ENCODE results near the gene UNC50.

The UNC50 gene

GRCh38 chr2:98663511-98664090 lies 55.2 kb downstream of the UNC50 start:
- no peak overlapping the region for H3K4me3 ChIP-seq (ENCODE audit: low read length)
- TF ChIP-seq CTCF (IDR thresholded peaks at IDR 0.05; ENCODE audit: low read length): no peak
- no peak for TF ChIP-seq EZH2 (optimal IDR thresholded peaks at IDR 0.05; ENCODE audit: low read depth, low read length)
- no peak for TF ChIP-seq EZH2phosphoT487 (IDR thresholded peaks at IDR 0.05; ENCODE audit: low read length)
- DNase-seq: no peak
- H3K9ac ChIP-seq (ENCODE audit: low read length): no peak overlapping the region
- H3K36me3 ChIP-seq (replicated peaks; ENCODE audit: insufficient read depth, low read length): no peaks in the 10 kb centered on the region
- no peaks in the 10 kb centered on the region for H3K9me2 ChIP-seq (replicated peaks; ENCODE audit: insufficient read depth, low read length)
- H3K9me3 ChIP-seq (replicated peaks; ENCODE audit: insufficient read depth, low read length): no peaks in the 10 kb centered on the region
- no peak overlapping the region for H3K4me2 ChIP-seq (ENCODE audit: low read depth, low read length)
- H3K79me2 ChIP-seq (ENCODE audit: low read length): no peaks in the 10 kb centered on the region
- no peak overlapping the region for H3K27ac ChIP-seq (ENCODE audit: low read length)
- no peaks in the 10 kb centered on the region for H3K27me3 ChIP-seq (replicated peaks; ENCODE audit: insufficient read depth, low read length)
- no peak overlapping the region for H2AFZ ChIP-seq (ENCODE audit: low read length)
- H3F3A ChIP-seq (ENCODE audit: insufficient read depth, low read length): no peaks in the 10 kb centered on the region
- H4K20me1 ChIP-seq (ENCODE audit: insufficient read depth, low read length): no peaks in the 10 kb centered on the region
- H3K4me1 ChIP-seq (ENCODE audit: low read length): no peaks in the 10 kb centered on the region

- H3K79me2 ChIP-seq (ENCODE audit: low read length): no peaks in the 10 kb centered on the region
- no peak for DNase-seq
These were observed 55.9 kb downstream of the UNC50 start for GRCh38 chr2:98664323-98664722.

GRCh38 chr2:98665677-98666076 lies 57.3 kb downstream of the UNC50 start:
- TF ChIP-seq EZH2 (optimal IDR thresholded peaks at IDR 0.05; ENCODE audit: low read depth, low read length) (no peak), EZH2phosphoT487 (IDR thresholded peaks at IDR 0.05; ENCODE audit: low read length) (no peak), CTCF (IDR thresholded peaks at IDR 0.05; ENCODE audit: low read length) (no peak)
- H3K4me1 ChIP-seq (ENCODE audit: low read length): no peaks in the 10 kb centered on the region
- H3K27me3 ChIP-seq (replicated peaks; ENCODE audit: insufficient read depth, low read length): no peaks in the 10 kb centered on the region
- no peaks in the 10 kb centered on the region for H3F3A ChIP-seq (ENCODE audit: insufficient read depth, low read length)
- H3K9me2 ChIP-seq (replicated peaks; ENCODE audit: insufficient read depth, low read length): no peaks in the 10 kb centered on the region
- no peak overlapping the region for H2AFZ ChIP-seq (ENCODE audit: low read length)
- H4K20me1 ChIP-seq (ENCODE audit: insufficient read depth, low read length): no peaks in the 10 kb centered on the region
- H3K9ac ChIP-seq (ENCODE audit: low read length): no peak overlapping the region
- H3K4me3 ChIP-seq (ENCODE audit: low read length): no peak overlapping the region
- no peaks in the 10 kb centered on the region for H3K9me3 ChIP-seq (replicated peaks; ENCODE audit: insufficient read depth, low read length)
- no peaks in the 10 kb centered on the region for H3K79me2 ChIP-seq (ENCODE audit: low read length)
- no peak for DNase-seq
- H3K36me3 ChIP-seq (replicated peaks; ENCODE audit: insufficient read depth, low read length): no peaks in the 10 kb centered on the region
- H3K4me2 ChIP-seq (ENCODE audit: low read depth, low read length): no peak overlapping the region
- no peak overlapping the region for H3K27ac ChIP-seq (ENCODE audit: low read length)

More at GRCh38 chr2:98664323-98664722, 55.9 kb downstream of the UNC50 start:
- Histone ChIP-seq H3K9ac (ENCODE audit: low read length) (no peak overlapping the region), H3K9me2 (replicated peaks; ENCODE audit: insufficient read depth, low read length) (no peaks in the 10 kb centered on the region), H3K27ac (ENCODE audit: low read length) (no peak overlapping the region), H3K4me2 (ENCODE audit: low read depth, low read length) (no peak overlapping the region), H3K27me3 (replicated peaks; ENCODE audit: insufficient read depth, low read length) (no peaks in the 10 kb centered on the region), H4K20me1 (ENCODE audit: insufficient read depth, low read length) (no peaks in the 10 kb centered on the region), H3K4me3 (ENCODE audit: low read length) (no peak overlapping the region), H3K36me3 (replicated peaks; ENCODE audit: insufficient read depth, low read length) (no peaks in the 10 kb centered on the region), H2AFZ (ENCODE audit: low read length) (no peak overlapping the region), H3K4me1 (ENCODE audit: low read length) (no peaks in the 10 kb centered on the region), H3K9me3 (replicated peaks; ENCODE audit: insufficient read depth, low read length) (no peaks in the 10 kb centered on the region), H3F3A (ENCODE audit: insufficient read depth, low read length) (no peaks in the 10 kb centered on the region)
- TF ChIP-seq EZH2 (optimal IDR thresholded peaks at IDR 0.05; ENCODE audit: low read depth, low read length): no peak
- no peak for TF ChIP-seq EZH2phosphoT487 (IDR thresholded peaks at IDR 0.05; ENCODE audit: low read length)
- TF ChIP-seq CTCF (IDR thresholded peaks at IDR 0.05; ENCODE audit: low read length): no peak
